Thyroid gland (tissue), 4 donors: ENCODE results near the gene C6orf52.

ENCODE experiments used
- CTCF ChIP-seq, 6 experiments: fragments of 200-600 bp in 3 of 6; fragments of 450-650 bp in 3 of 6; sonication (generic) in 3 of 6; IDR thresholded peaks; one replicate each; pipeline ENCODE4 v1.5.1; 2016 to 2019; ENCODE audit warnings: antibody characterized with exemption in 6 of 6, mild to moderate bottlenecking in 2 of 6, inconsistent platforms in 1 of 6, moderate library complexity in 1 of 6
- POLR2A ChIP-seq, 2 donors: fragments of 450-650 bp; IDR thresholded peaks; one replicate each; pipeline ENCODE4 v1.6.1; 2017; ENCODE audit warnings: antibody characterized with exemption in 2 of 2, mild to moderate bottlenecking in 2 of 2, moderate library complexity in 1 of 2

- no peak for TF ChIP-seq CTCF (IDR thresholded peaks at IDR 0.05)
- no peak for TF ChIP-seq POLR2A (IDR thresholded peaks at IDR 0.05)
Measured at GRCh38 chr6:10684618-10685017, 9.8 kb downstream of the C6orf52 start.
